ENCODE data around the gene UGGT2.
"Not testable (repeated sequence)": the region's sequence is repeated elsewhere in the genome, so short reads cannot be mapped to it uniquely, and the experiment has no call there.

Gene UGGT2

DNA sequence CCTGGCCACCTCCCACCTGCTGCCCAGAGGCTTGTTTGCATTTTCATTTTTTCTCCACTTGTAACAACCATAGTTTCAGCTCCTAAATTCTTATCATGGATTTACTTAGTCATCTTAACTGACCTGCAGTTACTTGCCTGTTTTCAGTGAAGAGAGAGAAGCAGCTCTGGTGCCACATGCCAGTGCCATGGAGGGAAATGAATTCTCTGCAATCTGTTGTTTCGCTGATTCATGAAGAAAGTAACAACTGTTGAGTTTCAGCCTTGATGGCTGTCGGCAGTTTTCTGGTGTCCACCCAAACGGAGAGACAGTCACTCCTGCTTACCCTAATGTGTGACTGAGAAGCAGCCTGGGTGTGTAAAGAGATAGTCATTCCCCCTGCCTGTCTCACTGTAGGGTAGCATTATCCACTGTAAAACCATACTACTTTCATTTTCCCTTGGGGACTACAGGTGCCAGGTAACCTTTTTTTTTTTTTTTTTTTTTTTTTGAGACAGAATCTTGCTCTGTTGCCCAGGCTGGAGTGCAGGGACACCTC, 260.1 kb downstream of the UGGT2 start:
- DNase-seq (ENCODE audit: low read depth) = no peak

- no peak for DNase-seq (ENCODE audit: low read depth)
Measured at GRCh38 chr13:95791084-95791722, 262.0 kb downstream of the UGGT2 start.

DNA sequence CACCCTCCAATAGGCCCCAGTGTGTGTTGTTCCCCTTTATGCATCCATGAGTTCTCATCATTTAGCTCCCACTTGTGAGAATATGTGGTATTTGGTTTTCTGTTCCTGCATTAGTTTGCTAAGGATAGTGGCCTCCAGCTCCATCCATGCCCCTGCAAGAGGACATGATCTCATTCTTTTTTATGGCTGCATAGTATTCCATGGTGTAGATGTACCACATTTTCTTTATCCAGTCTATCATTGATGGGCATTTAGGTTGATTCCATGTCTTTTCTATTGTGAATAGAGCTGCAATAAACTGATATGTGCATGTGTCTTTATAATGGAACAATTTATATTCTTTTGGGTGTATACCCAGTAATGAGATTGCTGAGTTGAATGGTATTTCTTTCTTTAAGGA, 263.9 kb downstream of the UGGT2 start:
- not testable (repeated sequence) for DNase-seq (ENCODE audit: low read depth)

DNA sequence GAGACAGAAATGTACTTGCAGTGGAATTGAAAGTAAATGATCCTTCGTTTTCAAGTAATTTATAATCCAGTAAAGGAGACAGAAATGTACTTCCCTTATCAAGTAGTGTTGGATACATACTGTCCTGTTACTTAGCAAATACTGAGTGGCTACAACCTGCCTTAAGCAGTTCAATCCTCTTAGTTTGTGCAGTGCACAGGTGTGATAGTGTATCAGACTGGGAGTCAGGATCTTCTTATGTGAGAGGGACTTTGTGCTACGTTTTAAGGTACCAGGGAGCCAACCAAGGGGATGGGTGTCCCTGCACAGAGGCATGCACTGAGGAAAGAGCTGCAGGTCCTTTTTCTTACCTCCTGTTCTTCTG, 265.1 kb downstream of the UGGT2 start:
- DNase-seq (ENCODE audit: low read depth) = no peak

DNA sequence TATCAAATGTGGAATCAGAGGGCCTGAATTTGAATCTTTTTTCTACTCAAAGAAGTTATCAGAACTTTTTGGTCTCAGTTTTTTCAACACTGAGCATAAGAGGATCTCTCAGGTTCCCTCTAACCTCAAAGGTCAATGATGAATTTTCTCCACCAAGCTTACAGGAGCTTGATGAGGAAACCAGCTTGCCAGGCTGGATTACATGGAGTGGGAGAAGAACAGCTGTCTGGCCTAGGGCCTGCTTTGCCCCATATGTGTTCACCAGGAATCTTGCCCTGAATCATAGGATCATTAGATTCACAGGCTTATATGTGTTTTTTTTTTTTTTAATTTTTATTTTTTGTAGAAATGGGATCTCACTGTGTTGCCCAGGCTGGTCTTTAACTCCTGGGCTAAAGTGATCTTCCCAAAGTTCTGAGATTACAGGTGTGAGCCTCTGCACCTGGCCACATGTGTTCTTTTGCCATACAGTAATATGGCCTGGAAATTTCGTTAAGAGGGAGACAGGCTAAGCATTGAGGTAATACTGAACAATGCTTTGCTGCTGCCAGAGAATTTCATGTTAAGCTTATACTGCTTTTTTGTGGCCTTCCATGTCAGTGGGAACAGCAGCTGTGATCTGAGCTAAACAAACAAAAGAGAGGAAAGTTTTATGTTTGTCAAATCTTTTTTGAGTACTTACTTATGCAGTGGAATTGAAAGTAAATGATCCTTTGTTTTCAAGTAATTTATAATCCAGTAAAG, 265.7 kb downstream of the UGGT2 start:
- DNase-seq (ENCODE audit: low read depth) = no peak

DNA sequence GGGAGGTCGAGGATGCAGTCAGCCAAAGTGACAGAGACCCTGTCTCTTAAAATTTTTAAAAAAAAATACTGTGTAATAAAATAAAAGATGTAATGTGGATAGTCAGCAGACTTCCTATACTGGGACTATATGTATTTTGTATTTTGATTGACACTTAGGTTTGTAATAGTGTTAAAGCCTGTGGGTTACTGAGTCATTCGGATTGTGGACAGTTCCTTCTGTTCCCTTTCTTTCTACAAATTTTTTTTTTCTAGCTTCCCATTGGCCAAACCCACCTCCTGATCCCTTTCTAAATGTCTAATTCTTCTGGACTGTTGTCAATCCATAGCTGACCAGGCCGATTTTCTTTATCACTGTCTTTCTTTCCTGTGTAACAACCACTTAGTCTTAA, 268.3 kb downstream of the UGGT2 start:
- DNase-seq (ENCODE audit: low read depth) = no peak

GRCh38 chr13:95784161-95784899, 268.9 kb downstream of the UGGT2 start:
- no peak for DNase-seq (ENCODE audit: low read depth)

GRCh38 chr13:95783747-95784146, 269.5 kb downstream of the UGGT2 start:
- DNase-seq (ENCODE audit: low read depth) = no peak

DNA sequence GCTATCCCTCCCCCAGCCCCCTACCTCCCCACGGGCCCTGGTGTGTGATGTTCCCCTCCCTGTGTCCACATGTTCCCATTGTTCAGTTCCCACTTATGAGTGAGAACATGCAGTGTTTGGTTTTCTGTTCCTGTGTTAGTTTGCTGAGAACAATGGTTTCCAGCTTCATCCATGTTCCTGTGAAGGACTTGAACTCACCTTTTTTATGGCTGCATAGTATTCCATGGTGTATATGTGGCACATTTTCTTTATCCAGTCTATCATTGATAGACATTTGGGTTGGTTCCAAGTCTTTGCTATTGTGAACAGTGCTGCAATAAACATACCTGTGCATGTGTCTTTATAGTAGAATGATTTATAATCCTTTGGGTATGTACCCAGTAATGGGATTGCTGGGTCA, 271.3 kb downstream of the UGGT2 start:
- DNase-seq (ENCODE audit: low read depth) = not testable (repeated sequence)

GRCh38 chr13:95781016-95781415, 272.2 kb downstream of the UGGT2 start:
- no peak for DNase-seq (ENCODE audit: low read depth)

GRCh38 chr13:95779522-95779921, 273.7 kb downstream of the UGGT2 start:
- no peak for DNase-seq (ENCODE audit: low read depth)

GRCh38 chr13:95771905-95772304, 281.3 kb downstream of the UGGT2 start:
- DNase-seq (ENCODE audit: low read depth) = no peak

DNA sequence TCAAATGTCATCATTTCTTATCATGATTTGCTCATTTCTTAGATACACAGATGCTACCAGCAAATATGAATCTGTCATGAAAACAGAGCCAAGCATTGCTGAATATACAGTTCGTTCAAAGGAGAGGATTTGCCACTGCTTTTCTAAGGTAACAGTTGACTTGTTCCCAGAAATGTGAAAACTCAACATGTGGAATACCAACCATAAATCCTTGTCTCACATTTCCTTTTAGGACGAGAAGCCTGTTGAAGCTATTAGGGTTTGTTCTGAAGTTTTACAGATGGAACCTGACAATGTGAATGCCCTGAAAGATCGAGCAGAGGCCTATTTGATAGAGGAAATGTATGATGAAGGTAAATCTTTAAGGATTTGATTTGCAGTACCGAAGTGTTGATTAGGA, 289.6 kb downstream of the UGGT2 start:
- DNase-seq (ENCODE audit: low read depth) = no peak

GRCh38 chr13:95762626-95763025, 290.6 kb downstream of the UGGT2 start:
- not testable (repeated sequence) for DNase-seq (ENCODE audit: low read depth)

DNA sequence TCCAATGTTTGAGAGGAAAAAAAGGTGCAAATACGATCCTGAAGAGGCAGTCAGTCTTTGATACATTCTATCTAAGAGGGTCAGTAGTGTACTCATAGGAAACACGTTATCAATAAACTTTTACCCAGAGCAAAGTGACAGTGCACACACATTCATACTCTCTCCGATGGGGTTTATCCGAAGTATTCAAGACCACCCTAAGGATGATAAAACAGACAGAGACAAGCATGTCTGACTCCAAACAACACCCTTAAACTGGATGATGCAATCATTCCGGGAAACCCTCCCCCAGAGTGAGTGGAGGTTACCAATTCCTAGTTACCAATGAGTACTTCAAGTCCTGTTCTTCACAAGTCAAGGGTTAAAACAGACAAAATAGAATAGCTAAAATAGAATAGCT, 297.1 kb downstream of the UGGT2 start:
- no peak for DNase-seq (ENCODE audit: low read depth)

DNA sequence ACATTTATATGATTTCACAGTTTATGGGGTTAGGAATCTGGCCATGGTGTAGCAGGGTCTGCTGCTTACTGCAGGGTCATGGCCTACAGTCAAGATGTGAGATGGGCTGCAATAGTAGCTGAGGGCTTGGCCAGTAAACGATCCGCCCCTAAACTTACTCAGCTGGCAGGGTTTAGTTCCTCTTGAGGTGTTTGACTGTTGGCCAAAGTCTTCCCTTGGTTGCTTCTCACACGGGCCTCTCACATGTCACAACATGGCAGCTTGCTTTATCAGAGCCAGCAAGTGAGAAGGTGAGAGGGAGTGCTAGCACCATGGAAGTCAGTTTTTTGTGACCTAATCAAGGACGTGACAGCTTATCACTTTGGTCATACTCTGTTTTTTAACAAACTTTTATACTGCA, 299.1 kb downstream of the UGGT2 start:
- no peak for DNase-seq (ENCODE audit: low read depth)

DNA sequence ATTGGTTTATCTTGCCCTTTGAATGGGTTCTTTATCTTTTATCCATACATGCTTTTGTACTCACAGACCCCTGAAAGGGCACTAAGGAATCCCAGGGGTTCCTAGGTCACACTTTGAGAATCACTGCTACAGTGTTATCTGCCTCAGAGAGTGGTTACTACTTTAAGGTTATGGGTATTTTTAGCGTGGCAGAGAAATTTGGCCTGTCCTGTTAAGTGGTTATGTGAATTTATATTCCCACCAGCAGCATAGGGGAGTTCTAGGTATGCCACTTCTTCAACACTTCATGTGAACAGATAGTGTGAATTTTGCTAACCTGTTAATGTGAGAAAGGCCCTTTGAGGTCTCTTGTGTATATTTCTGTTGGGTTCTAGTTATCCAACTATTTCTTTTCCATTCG, 300.5 kb downstream of the UGGT2 start:
- no peak for DNase-seq (ENCODE audit: low read depth)
